Measurements from ENCODE around the gene CHCHD4.

DNA sequence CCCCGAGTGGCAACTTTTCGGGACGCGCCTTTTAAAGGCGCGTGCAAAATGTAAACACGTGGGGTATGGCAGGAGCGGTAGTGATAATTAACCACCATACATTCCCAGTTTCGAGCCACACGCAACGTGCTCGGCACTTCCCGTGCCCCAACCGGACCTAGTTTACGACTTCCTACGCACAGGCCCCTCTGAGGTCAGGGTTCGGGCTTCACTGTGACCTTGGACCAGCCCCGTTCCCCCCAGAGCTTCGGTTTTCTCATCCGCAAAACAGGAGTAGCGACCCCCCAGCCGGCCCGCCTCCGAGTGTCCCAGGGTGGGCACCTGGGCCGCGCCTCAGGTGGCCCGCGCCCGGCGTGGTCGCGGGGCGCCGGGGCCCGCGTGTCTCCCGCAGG, 451 bp downstream of the CHCHD4 start:
- TF ChIP-seq, protein P1, sequence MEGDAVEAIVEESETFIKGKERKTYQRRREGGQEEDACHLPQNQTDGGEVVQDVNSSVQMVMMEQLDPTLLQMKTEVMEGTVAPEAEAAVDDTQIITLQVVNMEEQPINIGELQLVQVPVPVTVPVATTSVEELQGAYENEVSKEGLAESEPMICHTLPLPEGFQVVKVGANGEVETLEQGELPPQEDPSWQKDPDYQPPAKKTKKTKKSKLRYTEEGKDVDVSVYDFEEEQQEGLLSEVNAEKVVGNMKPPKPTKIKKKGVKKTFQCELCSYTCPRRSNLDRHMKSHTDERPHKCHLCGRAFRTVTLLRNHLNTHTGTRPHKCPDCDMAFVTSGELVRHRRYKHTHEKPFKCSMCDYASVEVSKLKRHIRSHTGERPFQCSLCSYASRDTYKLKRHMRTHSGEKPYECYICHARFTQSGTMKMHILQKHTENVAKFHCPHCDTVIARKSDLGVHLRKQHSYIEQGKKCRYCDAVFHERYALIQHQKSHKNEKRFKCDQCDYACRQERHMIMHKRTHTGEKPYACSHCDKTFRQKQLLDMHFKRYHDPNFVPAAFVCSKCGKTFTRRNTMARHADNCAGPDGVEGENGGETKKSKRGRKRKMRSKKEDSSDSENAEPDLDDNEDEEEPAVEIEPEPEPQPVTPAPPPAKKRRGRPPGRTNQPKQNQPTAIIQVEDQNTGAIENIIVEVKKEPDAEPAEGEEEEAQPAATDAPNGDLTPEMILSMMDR (IDR thresholded peaks at IDR 0.05; ENCODE audit: borderline replicate concordance, extremely low read depth, low read length, poor library complexity, severe bottlenecking): no peak
- TF ChIP-seq EZH2 (IDR thresholded peaks at IDR 0.05; ENCODE audit: borderline replicate concordance, low read depth, low read length, severe bottlenecking): no peak

Data from DND-41 (cell line).